Muscle of arm (tissue), 12 donors: ENCODE measurements around the gene NOXO1. TPM values are rescaled to one million over a fixed set of nuclear protein-coding genes. Genes with fewer than 3 reads are reported as not detected.

Experiments
- DNase-seq: peaks from one replicate; pipeline ENCODE4 v3.0.0-alpha.2; 2013
- polyA plus RNA-seq, 12 donors: library from polyadenylated mRNA; unstranded; fragments of 120-200 nt; gene quantifications; one replicate each; pipeline ENCODE4 v1.2.1, GENCODE V29; 2013; ENCODE audit not compliant: insufficient read length in 12 of 12

Gene NOXO1
- polyA plus RNA-seq, 12 donors: 0.38 to 1.4 (median 0.74) TPM; not detected in 3

- DNase-seq: no peak
Measured at GRCh38 chr16:1997494-1998359, 16.5 kb upstream of the NOXO1 start.

- DNase-seq: no peak
Measured at GRCh38 chr16:1993731-1994131, 12.5 kb upstream of the NOXO1 start.

- DNase-seq: no peak
Measured at GRCh38 chr16:1992704-1993317, 11.5 kb upstream of the NOXO1 start.

GRCh38 chr16:1991948-1992703, 10.9 kb upstream of the NOXO1 start:
- DNase-seq: peak; percentile 84

- DNase-seq: no peak
Measured at GRCh38 chr16:1991588-1991947, 10.3 kb upstream of the NOXO1 start.

- no peak for DNase-seq
Measured at GRCh38 chr16:1991135-1991551, 9.9 kb upstream of the NOXO1 start.

GRCh38 chr16:1990351-1991134, 9.3 kb upstream of the NOXO1 start:
- no peak for DNase-seq

GRCh38 chr16:1990101-1990350, 8.8 kb upstream of the NOXO1 start:
- no peak for DNase-seq

GRCh38 chr16:1989209-1990100, 8.2 kb upstream of the NOXO1 start, which contains the start of gene SYNGR3:
SYNGR3 (plus strand) TSS chr16:1989970; CDS start chr16:1990103, 133 bp downstream.
- no peak for DNase-seq

GRCh38 chr16:1987198-1987597, 5.9 kb upstream of the NOXO1 start:
- DNase-seq: no peak

- no peak for DNase-seq
Measured at GRCh38 chr16:1985466-1986150, 4.3 kb upstream of the NOXO1 start.

- DNase-seq: no peak
Measured at GRCh38 chr16:1984347-1985225, 3.3 kb upstream of the NOXO1 start.

- DNase-seq: peak; percentile 91
Measured at GRCh38 chr16:1983544-1984346, 2.5 kb upstream of the NOXO1 start, which contains the start of gene GFER. GFER (plus strand) TSS chr16:1984193; CDS start chr16:1984219, 26 bp downstream.

GRCh38 chr16:1982991-1983543, 1.8 kb upstream of the NOXO1 start:
- DNase-seq: no peak

- DNase-seq: no peak
Measured at GRCh38 chr16:1982013-1982433, 754 bp upstream of the NOXO1 start.

GRCh38 chr16:1980770-1981087, 540 bp downstream of the NOXO1 start:
- no peak for DNase-seq

GRCh38 chr16:1980030-1980769, 1.1 kb downstream of the NOXO1 start:
- DNase-seq: no peak
